GM04504 (cell line): ENCODE measurements around the gene NUDT22.
A peak's percentile ranks its signal among the peaks of the same experiment; 100 is the strongest.

Experiments
- DNase-seq: peaks from one replicate; pipeline ENCODE4 v3.0.0-alpha.2; 2012; ENCODE audit warnings: low read depth

NUDT22 gene, protein sequence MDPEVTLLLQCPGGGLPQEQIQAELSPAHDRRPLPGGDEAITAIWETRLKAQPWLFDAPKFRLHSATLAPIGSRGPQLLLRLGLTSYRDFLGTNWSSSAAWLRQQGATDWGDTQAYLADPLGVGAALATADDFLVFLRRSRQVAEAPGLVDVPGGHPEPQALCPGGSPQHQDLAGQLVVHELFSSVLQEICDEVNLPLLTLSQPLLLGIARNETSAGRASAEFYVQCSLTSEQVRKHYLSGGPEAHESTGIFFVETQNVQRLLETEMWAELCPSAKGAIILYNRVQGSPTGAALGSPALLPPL

DNA sequence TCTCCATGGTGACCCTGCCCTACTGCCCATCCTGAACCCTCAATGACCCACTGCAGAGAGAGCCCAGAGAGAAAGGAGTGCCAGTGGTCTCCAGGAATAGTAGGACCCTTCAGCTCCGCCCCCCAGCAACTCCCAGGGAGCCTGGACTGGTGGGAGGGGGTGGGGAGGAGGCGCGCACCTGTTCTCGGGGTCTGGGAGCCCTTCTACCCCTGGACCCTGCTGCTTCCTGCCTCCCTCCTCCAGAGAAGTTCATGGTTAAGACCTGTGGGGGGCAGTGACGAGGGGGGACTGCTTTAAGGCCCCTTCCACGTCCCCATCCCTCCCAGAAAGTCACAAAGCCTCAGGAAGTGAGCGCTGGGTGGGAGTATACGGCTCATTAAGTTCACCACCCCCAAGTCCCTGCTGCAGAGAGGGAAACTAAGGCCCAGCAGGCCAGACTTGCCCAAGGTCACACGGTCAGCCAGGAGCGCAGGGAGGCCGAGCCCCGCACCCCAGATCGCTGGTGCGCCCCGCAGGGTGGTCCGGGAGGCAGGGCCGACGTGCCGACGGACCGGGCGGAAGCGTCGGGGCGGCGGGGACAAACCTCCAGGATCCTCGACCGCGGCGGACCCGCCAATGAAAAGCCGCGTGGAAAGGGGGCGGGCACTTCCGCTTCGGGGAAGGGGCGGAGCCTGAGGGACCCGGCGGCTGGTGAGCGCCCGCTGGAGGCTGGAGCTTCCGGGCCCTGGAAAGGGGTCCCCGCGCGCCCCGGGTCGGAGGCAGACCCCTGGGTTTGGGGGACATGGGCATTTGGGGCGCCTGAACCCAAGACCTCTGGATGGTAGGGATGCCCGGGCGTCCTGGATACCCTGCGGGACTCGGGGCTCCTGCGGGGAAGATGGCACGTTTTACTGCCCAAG lies at the start of gene NUDT22, which contains the start of gene TRPT1:
Gene NUDT22 (plus strand): TSS at position 667 of the 899 bp plus-strand sequence. CDS start 379 bp downstream, outside the sequence.
Gene TRPT1 (minus strand): TSS at position 579 of the 899 bp plus-strand sequence. CDS start 326 bp downstream, at position 253.
- no peak for DNase-seq

DNA sequence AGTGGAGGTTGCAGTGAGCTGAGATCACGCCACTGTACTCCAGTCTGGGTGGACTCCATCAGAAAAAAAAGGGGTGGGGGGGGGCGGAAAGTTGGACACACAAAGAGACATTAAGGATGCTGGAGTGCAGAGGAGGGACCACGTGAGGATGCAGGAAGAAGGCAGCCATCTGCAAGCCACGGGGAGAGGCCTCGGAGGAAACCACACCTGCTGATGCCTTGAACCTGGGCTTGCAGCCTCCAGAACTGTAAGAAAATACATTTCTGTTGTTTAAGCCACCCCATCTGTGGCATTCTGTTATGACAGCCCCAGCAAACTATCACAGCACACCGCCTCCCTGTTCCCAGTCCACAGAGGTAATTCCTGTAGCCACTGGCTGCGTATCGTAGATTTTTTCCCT lies 49.3 kb upstream of the NUDT22 start:
- no peak for DNase-seq

GRCh38 chr11:64178203-64178602 lies 47.9 kb upstream of the NUDT22 start:
- no peak for DNase-seq

- DNase-seq, result no peak
These were observed 47.0 kb upstream of the NUDT22 start for GRCh38 chr11:64178951-64179639.

DNA sequence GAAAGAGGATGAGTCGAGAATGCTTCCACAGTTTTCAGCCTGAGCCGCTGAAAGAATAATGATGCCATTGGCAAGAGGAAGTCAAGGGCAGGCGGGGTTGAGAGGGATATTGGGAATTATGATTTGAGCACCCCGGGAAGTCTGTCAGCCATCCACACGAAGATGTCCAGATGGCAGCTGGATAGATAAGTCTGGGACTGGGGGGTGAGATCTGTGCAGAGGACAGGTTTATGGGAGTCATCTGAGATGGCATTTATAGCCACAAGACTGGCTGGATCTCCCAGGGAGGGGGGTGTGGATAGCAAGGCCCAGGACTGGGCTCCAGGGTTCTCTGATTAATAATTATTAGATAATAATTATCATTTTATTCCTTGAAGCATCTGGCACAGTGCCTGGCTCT lies 45.2 kb upstream of the NUDT22 start:
- no peak for DNase-seq

- DNase-seq, result peak; percentile 82
These were observed 44.3 kb upstream of the NUDT22 start for GRCh38 chr11:64181506-64182411.

- DNase-seq, result no peak
These were observed 42.2 kb upstream of the NUDT22 start for GRCh38 chr11:64183890-64184289.

- DNase-seq, result peak; percentile 78
These were observed 40.8 kb upstream of the NUDT22 start for GRCh38 chr11:64185175-64185692.

GRCh38 chr11:64185693-64186491 lies 40.2 kb upstream of the NUDT22 start, which contains the start of gene STIP1:
TSS of gene STIP1 (plus strand) at chr11:64186171. CDS start at chr11:64186262, 91 bp downstream.
- peak; percentile 100 for DNase-seq

DNA sequence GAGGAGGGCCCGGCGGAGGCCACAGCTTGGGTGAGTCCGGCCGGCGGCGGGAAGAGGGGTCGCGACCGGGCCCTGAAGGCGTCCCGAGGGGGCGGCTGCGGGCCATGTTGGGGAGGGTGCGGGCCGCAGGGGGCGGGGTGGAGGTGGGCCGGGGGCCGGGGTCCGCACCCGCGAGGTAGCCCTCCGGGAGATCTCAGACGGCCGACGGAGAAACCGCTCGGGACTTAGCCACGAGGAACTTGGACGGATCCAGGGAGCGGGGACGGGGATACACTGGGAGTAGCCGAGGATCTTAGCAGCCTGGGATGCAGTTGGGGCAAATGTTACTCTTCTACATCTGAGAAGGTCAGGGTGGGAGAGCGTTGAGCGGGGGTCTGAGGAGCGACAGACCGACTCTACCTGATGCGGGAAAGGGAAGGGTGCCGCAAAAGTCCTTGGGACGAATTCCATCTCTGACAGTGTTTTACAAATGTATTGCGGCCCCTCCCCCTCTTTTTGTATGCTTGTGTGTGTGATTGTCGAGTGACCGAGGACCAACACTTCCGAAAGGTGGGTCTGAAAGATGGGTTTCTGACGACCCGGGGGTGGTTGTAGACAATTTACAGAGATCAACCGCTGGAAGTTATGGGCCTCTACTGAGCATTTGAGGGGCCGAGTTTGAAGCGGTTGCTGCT lies 39.4 kb upstream of the NUDT22 start:
- no peak for DNase-seq

DNA sequence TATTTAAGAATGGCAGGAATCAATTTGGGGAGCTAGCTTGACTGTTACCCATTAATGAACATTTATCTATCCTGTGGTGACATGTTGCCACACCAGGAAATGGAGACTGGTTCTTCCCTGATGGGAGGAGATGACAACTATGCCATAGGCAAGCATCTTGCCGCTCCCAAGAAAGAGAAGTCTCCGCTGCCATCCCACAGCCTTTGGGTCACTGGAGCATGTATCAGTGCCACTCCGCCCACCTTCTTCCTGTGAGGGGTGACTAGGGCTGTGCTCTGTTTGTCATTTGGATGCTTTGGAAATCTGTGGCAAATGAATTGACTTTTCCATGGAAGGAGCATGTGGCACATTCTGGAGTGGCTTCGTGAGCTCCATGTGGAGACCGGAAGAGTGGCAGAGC lies 33.6 kb upstream of the NUDT22 start:
- DNase-seq, result no peak

GRCh38 chr11:64196626-64197025 lies 29.4 kb upstream of the NUDT22 start:
- DNase-seq, result no peak

GRCh38 chr11:64198511-64198910 lies 27.6 kb upstream of the NUDT22 start:
- no peak for DNase-seq

DNA sequence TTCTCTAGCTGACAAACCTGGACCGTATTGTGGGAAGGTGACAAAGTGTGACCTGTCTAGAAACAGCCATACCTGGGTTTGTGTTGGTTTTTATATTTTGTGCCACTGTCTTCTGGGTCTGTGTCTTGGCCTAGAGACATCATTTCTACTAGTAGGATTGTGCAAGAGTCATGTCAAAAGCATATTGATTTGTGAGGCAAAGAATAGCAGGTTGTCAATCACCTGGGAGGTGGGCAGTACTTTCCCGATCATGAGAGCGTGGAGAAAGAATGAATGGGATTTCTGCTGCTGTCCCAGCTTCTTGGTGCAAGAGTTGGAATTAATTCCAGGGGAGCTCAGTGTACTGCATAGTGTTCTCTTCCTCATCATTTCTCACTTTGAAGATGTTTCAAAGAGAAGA lies 24.5 kb upstream of the NUDT22 start:
- no peak for DNase-seq

GRCh38 chr11:64202992-64203391 lies 23.1 kb upstream of the NUDT22 start:
- no peak for DNase-seq

DNA sequence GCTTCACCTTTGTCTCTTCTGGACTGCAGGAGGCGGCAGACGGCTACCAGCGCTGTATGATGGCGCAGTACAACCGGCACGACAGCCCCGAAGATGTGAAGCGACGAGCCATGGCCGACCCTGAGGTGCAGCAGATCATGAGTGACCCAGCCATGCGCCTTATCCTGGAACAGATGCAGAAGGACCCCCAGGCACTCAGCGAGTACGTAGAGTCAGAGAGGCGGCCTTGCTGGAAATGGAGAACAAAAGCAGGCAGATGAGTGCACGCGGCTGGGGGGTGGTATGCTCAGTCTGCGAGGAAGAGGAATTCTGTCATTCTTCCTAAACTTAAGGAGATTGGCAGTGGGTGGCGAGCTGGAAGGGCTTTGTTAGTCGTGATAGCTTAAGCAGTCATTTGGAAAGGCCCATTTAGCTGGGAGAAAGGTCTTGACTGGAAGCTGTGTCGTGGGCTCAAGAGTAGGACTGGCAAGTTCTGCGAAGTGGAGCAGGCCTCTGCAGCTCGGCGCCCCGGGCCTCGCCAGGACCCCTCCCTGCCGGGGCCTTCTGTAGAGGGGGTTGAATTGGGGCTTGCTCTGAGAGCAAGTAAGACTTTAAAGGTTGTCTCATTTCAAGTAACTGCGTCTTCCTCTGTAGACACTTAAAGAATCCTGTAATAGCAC lies 22.5 kb upstream of the NUDT22 start:
- DNase-seq, result no peak

GRCh38 chr11:64204080-64204440 lies 22.0 kb upstream of the NUDT22 start:
- no peak for DNase-seq

DNA sequence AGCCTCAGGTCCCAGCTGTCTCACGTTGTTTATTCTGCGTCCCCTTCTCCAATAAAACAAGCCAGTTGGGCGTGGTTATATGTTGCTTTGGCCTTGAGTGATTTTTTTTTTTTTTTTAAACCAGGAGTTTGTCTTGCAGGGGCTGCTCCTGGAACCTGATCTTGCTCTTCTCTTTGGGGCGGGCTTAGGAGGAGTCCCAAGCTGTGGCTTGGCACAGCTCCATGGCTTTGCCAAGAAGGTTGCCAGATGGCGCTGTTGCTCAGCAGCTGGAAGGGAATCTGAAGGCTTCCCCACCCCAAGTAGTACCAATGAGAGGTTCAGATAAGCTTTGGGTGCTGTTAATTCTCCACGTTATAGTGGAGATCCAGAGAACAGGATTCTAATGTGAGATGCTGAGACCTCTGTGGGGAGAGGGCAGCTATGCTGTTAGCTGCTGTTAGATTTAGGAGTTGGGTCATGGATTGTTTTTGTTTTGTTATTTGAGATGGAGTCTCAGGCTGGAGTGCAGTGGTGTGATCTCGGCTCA lies 21.5 kb upstream of the NUDT22 start:
- peak; percentile 91 for DNase-seq
